ENCODE results near the gene ATP5MC3.

The ATP5MC3 gene

GRCh38 chr2:175164235-175164634, 17.3 kb downstream of the ATP5MC3 start:
- no peak for DNase-seq (ENCODE audit: low read depth, low spot score)
- TF ChIP-seq, protein P1, sequence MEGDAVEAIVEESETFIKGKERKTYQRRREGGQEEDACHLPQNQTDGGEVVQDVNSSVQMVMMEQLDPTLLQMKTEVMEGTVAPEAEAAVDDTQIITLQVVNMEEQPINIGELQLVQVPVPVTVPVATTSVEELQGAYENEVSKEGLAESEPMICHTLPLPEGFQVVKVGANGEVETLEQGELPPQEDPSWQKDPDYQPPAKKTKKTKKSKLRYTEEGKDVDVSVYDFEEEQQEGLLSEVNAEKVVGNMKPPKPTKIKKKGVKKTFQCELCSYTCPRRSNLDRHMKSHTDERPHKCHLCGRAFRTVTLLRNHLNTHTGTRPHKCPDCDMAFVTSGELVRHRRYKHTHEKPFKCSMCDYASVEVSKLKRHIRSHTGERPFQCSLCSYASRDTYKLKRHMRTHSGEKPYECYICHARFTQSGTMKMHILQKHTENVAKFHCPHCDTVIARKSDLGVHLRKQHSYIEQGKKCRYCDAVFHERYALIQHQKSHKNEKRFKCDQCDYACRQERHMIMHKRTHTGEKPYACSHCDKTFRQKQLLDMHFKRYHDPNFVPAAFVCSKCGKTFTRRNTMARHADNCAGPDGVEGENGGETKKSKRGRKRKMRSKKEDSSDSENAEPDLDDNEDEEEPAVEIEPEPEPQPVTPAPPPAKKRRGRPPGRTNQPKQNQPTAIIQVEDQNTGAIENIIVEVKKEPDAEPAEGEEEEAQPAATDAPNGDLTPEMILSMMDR (IDR thresholded peaks at IDR 0.05; ENCODE audit: low read depth, low read length), result no peak
- in situ Hi-C loops (cut with HindIII; ENCODE audit: low sequenced_read_pairs), result no loop called here
- no peak overlapping the region for H3K4me3 ChIP-seq (ENCODE audit: low read depth, low read length)

GRCh38 chr2:175158894-175159293, 22.6 kb downstream of the ATP5MC3 start:
- DNase-seq (ENCODE audit: low read depth, low spot score), result no peak
- in situ Hi-C loops (cut with HindIII; ENCODE audit: low sequenced_read_pairs), result no loop called here
- TF ChIP-seq, protein P1 (IDR thresholded peaks at IDR 0.05; ENCODE audit: low read depth, low read length), result no peak

DNA sequence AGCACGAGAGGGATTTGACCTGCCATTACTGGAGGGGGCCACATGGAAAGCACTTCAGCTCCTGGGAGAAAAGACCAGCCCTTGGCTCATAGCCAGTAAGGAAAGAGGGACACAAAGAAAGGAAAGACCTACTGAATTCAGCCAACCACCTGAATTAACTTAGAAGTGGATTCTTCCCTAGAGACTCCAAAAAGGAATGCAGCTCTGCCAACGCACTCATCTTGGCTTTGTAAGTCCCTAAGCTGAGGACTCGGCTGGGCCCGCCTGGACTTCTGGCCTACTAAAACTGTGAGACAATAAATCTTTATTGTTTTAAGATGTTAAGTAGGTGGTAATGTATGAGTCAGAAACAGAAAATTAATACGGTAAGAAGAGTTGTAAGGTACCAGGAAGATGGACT, 25.0 kb downstream of the ATP5MC3 start:
- no peak overlapping the region for H3K4me3 ChIP-seq (ENCODE audit: low read depth, low read length)
- no peak for DNase-seq (ENCODE audit: low read depth, low spot score)
- TF ChIP-seq, protein P1 (IDR thresholded peaks at IDR 0.05; ENCODE audit: low read depth, low read length), result no peak
- in situ Hi-C loops (cut with HindIII; ENCODE audit: low sequenced_read_pairs), result no loop called here

More at GRCh38 chr2:175158894-175159293, 22.6 kb downstream of the ATP5MC3 start:
- H3K4me3 ChIP-seq (ENCODE audit: low read depth, low read length), result no peak overlapping the region

DNA sequence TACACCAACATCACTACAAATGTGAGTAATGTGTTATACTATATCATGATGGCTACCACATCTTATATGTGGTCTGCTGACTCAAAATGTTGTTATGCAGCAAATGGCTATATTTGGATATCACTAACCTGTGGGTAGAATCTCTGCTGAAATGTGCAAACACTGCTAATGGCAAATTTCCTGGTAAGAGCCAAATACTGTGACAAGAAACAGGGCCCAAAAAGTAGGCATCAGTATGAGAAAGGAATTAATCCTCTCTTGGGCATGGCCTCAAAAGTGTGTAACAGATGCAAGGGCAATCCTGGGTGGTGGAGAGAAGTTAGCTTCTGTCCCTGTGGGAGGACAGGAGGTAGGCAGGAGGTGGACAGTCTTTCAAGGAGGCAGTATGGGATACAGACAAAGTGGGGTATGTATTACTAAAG, 26.8 kb downstream of the ATP5MC3 start:
- TF ChIP-seq, protein P1 (IDR thresholded peaks at IDR 0.05; ENCODE audit: low read depth, low read length), result no peak
- peak; percentile 77 for DNase-seq (ENCODE audit: low read depth, low spot score)

DNA sequence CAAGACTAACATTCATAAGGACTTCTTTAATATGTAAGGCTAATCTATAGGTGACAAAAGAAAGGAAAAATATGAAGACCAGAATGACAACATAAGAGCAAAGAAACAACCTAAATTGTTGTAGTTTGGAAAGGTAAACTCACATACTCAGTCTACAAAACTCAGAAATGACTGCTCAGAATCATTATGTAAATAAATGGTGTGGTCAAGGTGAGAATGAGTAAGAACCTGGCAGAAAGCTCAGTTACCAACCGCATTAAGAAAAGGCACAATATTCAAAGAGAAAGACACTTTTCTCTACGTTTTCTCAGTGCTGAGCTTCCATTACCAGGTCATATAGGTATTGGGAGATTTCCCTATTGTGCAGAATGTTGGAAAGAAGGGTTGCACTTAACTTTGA, 29.3 kb downstream of the ATP5MC3 start:
- DNase-seq (ENCODE audit: low read depth, low spot score), result no peak
- in situ Hi-C loops (cut with HindIII; ENCODE audit: low sequenced_read_pairs), result no loop called here
- no peak overlapping the region for H3K4me3 ChIP-seq (ENCODE audit: low read depth, low read length)
- TF ChIP-seq, protein P1 (IDR thresholded peaks at IDR 0.05; ENCODE audit: low read depth, low read length), result no peak

More for the DNA sequence above, 26.8 kb downstream of the ATP5MC3 start:
- in situ Hi-C loops (cut with HindIII; ENCODE audit: low sequenced_read_pairs), result no loop called here
- H3K4me3 ChIP-seq (ENCODE audit: low read depth, low read length), result no peak overlapping the region

DNA sequence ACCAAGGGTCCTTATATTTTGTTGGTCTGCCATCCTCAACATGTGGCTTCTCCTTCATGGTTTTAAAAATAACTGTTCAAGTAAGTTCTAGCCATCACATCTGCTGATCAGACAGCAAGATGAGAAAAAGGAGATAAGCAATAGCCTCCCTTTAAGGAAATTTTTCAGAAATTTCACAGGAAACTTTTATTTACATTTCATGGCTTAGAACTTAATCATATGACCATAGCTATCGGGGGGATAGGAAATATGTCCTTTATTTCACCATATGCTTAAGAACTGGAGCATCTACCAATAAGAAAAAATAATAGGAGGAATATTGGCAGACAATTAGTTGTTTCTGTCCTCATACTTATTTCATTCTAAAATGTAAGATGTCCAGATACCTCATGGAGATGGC, 29.7 kb downstream of the ATP5MC3 start:
- in situ Hi-C loops (cut with HindIII; ENCODE audit: low sequenced_read_pairs), result no loop called here
- no peak overlapping the region for H3K4me3 ChIP-seq (ENCODE audit: low read depth, low read length)
- TF ChIP-seq, protein P1 (IDR thresholded peaks at IDR 0.05; ENCODE audit: low read depth, low read length), result no peak
- no peak for DNase-seq (ENCODE audit: low read depth, low spot score)

DNA sequence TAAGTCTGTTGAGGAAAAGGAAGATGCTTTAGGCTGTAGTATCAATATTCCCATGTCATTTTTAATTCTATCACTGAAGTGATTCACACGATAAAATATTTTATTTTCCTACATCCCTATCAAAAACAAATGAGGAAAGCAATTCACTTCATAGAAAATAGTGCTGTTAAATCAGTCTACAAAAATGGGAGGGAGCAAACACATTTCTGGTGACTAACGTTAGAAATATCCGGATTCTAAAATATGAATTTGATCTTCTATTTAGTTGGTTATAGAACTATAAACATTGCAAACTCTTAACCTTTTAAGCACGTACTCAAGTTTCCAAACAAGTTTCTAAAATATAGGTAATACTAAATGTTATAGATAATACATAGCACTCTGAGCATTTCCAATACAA, 34.3 kb downstream of the ATP5MC3 start:
- in situ Hi-C loops (cut with HindIII; ENCODE audit: low sequenced_read_pairs), result no loop called here
- TF ChIP-seq, protein P1 (IDR thresholded peaks at IDR 0.05; ENCODE audit: low read depth, low read length), result no peak
- H3K4me3 ChIP-seq (ENCODE audit: low read depth, low read length), result no peak overlapping the region
- no peak for DNase-seq (ENCODE audit: low read depth, low spot score)

Measured in astrocyte of the spinal cord (primary cell).